ENCODE results near the gene DPEP3.

GRCh38 chr16:67944690-67945391, 35.5 kb downstream of the DPEP3 start:
- TF ChIP-seq, protein P1, sequence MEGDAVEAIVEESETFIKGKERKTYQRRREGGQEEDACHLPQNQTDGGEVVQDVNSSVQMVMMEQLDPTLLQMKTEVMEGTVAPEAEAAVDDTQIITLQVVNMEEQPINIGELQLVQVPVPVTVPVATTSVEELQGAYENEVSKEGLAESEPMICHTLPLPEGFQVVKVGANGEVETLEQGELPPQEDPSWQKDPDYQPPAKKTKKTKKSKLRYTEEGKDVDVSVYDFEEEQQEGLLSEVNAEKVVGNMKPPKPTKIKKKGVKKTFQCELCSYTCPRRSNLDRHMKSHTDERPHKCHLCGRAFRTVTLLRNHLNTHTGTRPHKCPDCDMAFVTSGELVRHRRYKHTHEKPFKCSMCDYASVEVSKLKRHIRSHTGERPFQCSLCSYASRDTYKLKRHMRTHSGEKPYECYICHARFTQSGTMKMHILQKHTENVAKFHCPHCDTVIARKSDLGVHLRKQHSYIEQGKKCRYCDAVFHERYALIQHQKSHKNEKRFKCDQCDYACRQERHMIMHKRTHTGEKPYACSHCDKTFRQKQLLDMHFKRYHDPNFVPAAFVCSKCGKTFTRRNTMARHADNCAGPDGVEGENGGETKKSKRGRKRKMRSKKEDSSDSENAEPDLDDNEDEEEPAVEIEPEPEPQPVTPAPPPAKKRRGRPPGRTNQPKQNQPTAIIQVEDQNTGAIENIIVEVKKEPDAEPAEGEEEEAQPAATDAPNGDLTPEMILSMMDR (conservative IDR thresholded peaks at IDR 0.05; ENCODE audit: low read depth, low read length): no peak
- no peak for TF ChIP-seq EZH2phosphoT487 (IDR thresholded peaks at IDR 0.05; ENCODE audit: borderline replicate concordance, low read length)
